OCI-LY7 (cell line): Measurements from ENCODE around the gene NDEL1. TPM values are rescaled to one million over a fixed set of nuclear protein-coding genes. Genes with fewer than 3 reads are reported as not detected.

Source experiments
- BruUV-seq: library from RNA; stranded (reverse); fragments of 400-500 nt; replicated peaks from 2 replicates; lab custom pipeline; 2021; lab: Mats Ljungman, UMichigan
- CTCF ChIA-PET: fragments of 300-600 bp; sonication (Branson Sonifier 250); formaldehyde crosslinking; loops from one replicate; lab custom pipeline; 2022; ENCODE audit warnings: antibody characterized with exemption; ENCODE audit not compliant: unreplicated experiment; lab: Charles Lee
- POLR2A ChIA-PET: fragments of 300-600 bp; sonication (Branson Sonifier 250); formaldehyde crosslinking; loops from one replicate; lab custom pipeline; 2022; ENCODE audit warnings: antibody characterized with exemption; lab: Charles Lee
- DNase-seq: peaks from one replicate; pipeline ENCODE4 v3.0.0-alpha.2; 2015; ENCODE audit warnings: low spot score
- H2AFZ ChIP-seq: fragments of 200-600 bp; sonication (generic), shearing (Covaris generic); 2 replicates; pipeline ENCODE4 v1.6.1; 2014; ENCODE audit warnings: mild to moderate bottlenecking, antibody characterized with exemption, low read length, moderate library complexity
- H3K27ac ChIP-seq: fragments of 200-600 bp; sonication (generic); 2 replicates; pipeline ENCODE4 v1.5.1; 2014; ENCODE audit warnings: mixed run types, low read depth, mild to moderate bottlenecking, moderate library complexity, low read length, inconsistent platforms; ENCODE audit not compliant: poor library complexity, severe bottlenecking
- H3K36me3 ChIP-seq: fragments of 200-600 bp; sonication (generic); 2 replicates; pipeline ENCODE4 v1.6.1; 2014; ENCODE audit warnings: mild to moderate bottlenecking, antibody characterized with exemption, low read length, moderate library complexity, mixed read lengths; ENCODE audit not compliant: insufficient read depth
- H3K4me1 ChIP-seq: fragments of 200-600 bp; sonication (generic); 2 replicates; pipeline ENCODE4 v1.5.1; 2014; ENCODE audit warnings: mild to moderate bottlenecking, low read length; ENCODE audit not compliant: insufficient read depth, poor library complexity, severe bottlenecking
- H3K4me2 ChIP-seq: fragments of 200-600 bp; sonication (generic); 2 replicates; pipeline ENCODE4 v1.6.1; 2014; ENCODE audit warnings: mild to moderate bottlenecking, low read length
- H3K4me3 ChIP-seq: fragments of 200-600 bp; sonication (generic); 2 replicates; pipeline ENCODE4 v1.5.1; 2014; ENCODE audit warnings: mild to moderate bottlenecking, low read depth, low read length; ENCODE audit not compliant: poor library complexity, severe bottlenecking
- H3K79me2 ChIP-seq: fragments of 200-600 bp; sonication (generic); 2 replicates; pipeline ENCODE4 v1.6.1; 2016; ENCODE audit warnings: low read depth, mild to moderate bottlenecking, low read length, moderate library complexity, mixed read lengths; ENCODE audit not compliant: insufficient read depth
- H3K9me2 ChIP-seq: fragments of 200-600 bp; sonication (generic); 2 replicates; pipeline ENCODE4 v1.6.1; 2016; ENCODE audit warnings: mild to moderate bottlenecking, low read length, mixed read lengths; ENCODE audit not compliant: insufficient read depth
- H3K9me3 ChIP-seq: fragments of 200-600 bp; sonication (generic); 2 replicates; pipeline ENCODE4 v1.6.1; 2014; ENCODE audit warnings: mild to moderate bottlenecking, mixed run types, low read length, mixed read lengths
- H4K20me1 ChIP-seq: fragments of 200-600 bp; sonication (generic); 2 replicates; pipeline ENCODE4 v1.6.1; 2014; ENCODE audit warnings: mild to moderate bottlenecking, antibody characterized with exemption, low read length, moderate library complexity, mixed read lengths; ENCODE audit not compliant: insufficient read depth
- EZH2phosphoT487 ChIP-seq: fragments of 200-600 bp; sonication (generic); IDR thresholded peaks from 2 replicates; pipeline ENCODE4 v1.6.1; 2018; ENCODE audit warnings: low read depth, borderline replicate concordance, mild to moderate bottlenecking, mixed run types, antibody characterized with exemption, low read length, moderate library complexity, mixed read lengths
- intact Hi-C: fragments of 100-400 bp; cut with micrococcal nuclease; formaldehyde crosslinking; loops from one replicate; pipeline ENCODE4 v1.10.0; 2022; ENCODE audit not compliant: unreplicated experiment
- total RNA-seq, 2 experiments: library from RNA; depleted of rRNA in 1 of 2; stranded (reverse); fragments of >200 nt in 1 of 2; shearing (Covaris generic) in 1 of 2; gene quantifications; 2 replicates each; pipeline ENCODE4 v1.2.3, GENCODE V29; 2014 to 2022
- TF ChIP-seq, protein P1 (sequence below): fragments of 200-600 bp; sonication (generic); conservative IDR thresholded peaks from 2 replicates; pipeline ENCODE4 v1.5.1; 2014; ENCODE audit warnings: mild to moderate bottlenecking, antibody characterized with exemption, low read length, moderate library complexity, mixed read lengths

NDEL1 gene
- total RNA-seq, 2 experiments from 2014 or later, result 37.9 to 65.7 TPM

DNA sequence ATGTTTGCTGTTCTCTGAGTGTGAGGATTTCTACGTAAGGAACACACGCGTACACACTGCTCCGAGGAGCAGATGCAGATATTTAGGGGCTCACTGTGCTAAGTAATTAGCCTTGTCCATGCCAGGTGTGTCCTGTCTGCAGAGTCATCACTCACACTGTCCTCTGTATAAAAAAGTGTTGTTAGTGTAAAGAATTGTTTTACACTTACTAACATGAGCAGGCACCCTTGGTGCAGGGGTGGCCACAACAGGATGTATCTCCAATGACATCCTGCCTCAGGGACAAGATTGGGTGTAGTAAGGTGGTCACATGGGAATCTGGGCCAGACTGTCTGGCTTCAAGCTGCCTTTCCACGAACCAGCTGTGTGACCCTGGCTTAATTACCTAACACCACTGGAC lies 63.9 kb downstream of the NDEL1 start:
- no TSS peak for BruUV-seq
- H3K4me2 ChIP-seq, result no peak overlapping the region
- ChIA-PET CTCF (no interaction called here), POLR2A (no interaction called here)
- no peaks in the 10 kb centered on the region for H3K79me2 ChIP-seq
- H3K27ac ChIP-seq, result no peak overlapping the region
- no peak for DNase-seq
- intact Hi-C loops, result no loop called here
- TF ChIP-seq EZH2phosphoT487, result no peak
- TF ChIP-seq, protein P1, sequence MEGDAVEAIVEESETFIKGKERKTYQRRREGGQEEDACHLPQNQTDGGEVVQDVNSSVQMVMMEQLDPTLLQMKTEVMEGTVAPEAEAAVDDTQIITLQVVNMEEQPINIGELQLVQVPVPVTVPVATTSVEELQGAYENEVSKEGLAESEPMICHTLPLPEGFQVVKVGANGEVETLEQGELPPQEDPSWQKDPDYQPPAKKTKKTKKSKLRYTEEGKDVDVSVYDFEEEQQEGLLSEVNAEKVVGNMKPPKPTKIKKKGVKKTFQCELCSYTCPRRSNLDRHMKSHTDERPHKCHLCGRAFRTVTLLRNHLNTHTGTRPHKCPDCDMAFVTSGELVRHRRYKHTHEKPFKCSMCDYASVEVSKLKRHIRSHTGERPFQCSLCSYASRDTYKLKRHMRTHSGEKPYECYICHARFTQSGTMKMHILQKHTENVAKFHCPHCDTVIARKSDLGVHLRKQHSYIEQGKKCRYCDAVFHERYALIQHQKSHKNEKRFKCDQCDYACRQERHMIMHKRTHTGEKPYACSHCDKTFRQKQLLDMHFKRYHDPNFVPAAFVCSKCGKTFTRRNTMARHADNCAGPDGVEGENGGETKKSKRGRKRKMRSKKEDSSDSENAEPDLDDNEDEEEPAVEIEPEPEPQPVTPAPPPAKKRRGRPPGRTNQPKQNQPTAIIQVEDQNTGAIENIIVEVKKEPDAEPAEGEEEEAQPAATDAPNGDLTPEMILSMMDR, result no peak
- H3K9me2 ChIP-seq, result no peaks in the 10 kb centered on the region
- H2AFZ ChIP-seq, result no peak overlapping the region
- H3K36me3 ChIP-seq, result peaks cover 41% of the 10 kb centered on the region
- no peaks in the 10 kb centered on the region for H3K9me3 ChIP-seq
- no peaks in the 10 kb centered on the region for H4K20me1 ChIP-seq
- no peak overlapping the region for H3K4me3 ChIP-seq
- H3K4me1 ChIP-seq, result no peaks in the 10 kb centered on the region

DNA sequence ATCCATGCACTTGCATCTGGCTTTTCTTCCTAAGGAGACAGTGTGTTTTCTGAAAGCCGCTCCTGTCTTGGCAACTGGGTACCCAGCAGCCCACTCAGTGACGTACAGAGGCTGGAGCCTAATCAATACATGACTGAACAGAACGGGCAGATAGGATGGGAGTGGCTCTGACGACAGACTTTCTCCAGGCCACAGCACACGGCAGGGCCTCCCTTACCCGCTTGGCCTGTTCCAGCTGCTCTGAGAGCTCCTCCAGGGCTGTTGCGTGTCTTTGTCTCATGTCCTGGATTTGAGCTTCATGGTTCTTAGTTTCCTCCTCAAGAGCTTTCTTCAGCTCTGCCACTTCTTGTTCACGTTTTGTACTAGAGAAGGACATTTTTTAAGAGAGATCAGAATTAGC lies 64.9 kb downstream of the NDEL1 start:
- POLR2A ChIA-PET, result no interaction called here

DNA sequence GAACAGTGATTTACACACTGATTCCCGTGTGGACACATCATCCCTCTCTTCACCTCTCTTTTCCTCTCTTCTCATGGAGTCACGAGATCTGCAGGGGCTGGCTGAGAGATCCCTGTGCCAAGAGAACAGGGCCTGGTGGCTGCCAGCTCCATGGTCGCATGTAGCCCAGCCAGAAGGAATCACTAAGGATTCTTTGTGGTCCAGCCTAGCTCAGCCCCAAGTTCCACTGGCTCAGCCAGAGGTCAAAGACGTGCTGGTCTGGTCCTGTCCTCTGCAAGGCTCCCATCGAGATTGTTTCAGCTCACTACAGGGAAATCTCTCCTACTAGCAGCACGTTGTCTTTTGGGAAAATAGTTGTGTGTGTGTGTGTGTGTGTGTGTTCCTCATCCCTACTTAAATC lies 66.4 kb downstream of the NDEL1 start:
- H3K9me2 ChIP-seq, result no peaks in the 10 kb centered on the region
- no peaks in the 10 kb centered on the region for H3K4me1 ChIP-seq
- no peak overlapping the region for H3K4me3 ChIP-seq
- no peaks in the 10 kb centered on the region for H4K20me1 ChIP-seq
- H3K27ac ChIP-seq, result no peak overlapping the region
- H3K9me3 ChIP-seq, result no peaks in the 10 kb centered on the region
- DNase-seq, result no peak
- intact Hi-C loops, result no loop called here
- no peak overlapping the region for H2AFZ ChIP-seq
- TF ChIP-seq, protein P1, result no peak
- H3K36me3 ChIP-seq, result peaks cover 40% of the 10 kb centered on the region
- no TSS peak for BruUV-seq
- ChIA-PET POLR2A (interaction anchor here (0.5 kb wide), 1 partner anchor 349 kb away, joined by 3 read pairs; no protein-coding TSS in a partner anchor), CTCF (no interaction called here)
- H3K79me2 ChIP-seq, result no peaks in the 10 kb centered on the region
- no peak overlapping the region for H3K4me2 ChIP-seq

More for the DNA sequence above, 64.9 kb downstream of the NDEL1 start:
- BruUV-seq, result no TSS peak
- Histone ChIP-seq H3K36me3 (peaks cover 47% of the 10 kb centered on the region), H3K4me1 (no peaks in the 10 kb centered on the region), H4K20me1 (no peaks in the 10 kb centered on the region), H3K4me2 (no peak overlapping the region), H3K9me2 (no peaks in the 10 kb centered on the region), H3K4me3 (no peak overlapping the region), H3K79me2 (no peaks in the 10 kb centered on the region), H2AFZ (no peak overlapping the region), H3K9me3 (no peaks in the 10 kb centered on the region), H3K27ac (no peak overlapping the region)
- no peak for DNase-seq
- TF ChIP-seq, protein P1, result no peak
- TF ChIP-seq EZH2phosphoT487, result no peak
- intact Hi-C loops, result no loop called here
- CTCF ChIA-PET, result no interaction called here
